Fibroblast of skin of right quadriceps (primary cell): ENCODE data around the gene SPNS2.

Source experiments
- DNase-seq: peaks from one replicate; pipeline ENCODE4 v3.0.0-alpha.2; 2013

SPNS2 gene

DNA sequence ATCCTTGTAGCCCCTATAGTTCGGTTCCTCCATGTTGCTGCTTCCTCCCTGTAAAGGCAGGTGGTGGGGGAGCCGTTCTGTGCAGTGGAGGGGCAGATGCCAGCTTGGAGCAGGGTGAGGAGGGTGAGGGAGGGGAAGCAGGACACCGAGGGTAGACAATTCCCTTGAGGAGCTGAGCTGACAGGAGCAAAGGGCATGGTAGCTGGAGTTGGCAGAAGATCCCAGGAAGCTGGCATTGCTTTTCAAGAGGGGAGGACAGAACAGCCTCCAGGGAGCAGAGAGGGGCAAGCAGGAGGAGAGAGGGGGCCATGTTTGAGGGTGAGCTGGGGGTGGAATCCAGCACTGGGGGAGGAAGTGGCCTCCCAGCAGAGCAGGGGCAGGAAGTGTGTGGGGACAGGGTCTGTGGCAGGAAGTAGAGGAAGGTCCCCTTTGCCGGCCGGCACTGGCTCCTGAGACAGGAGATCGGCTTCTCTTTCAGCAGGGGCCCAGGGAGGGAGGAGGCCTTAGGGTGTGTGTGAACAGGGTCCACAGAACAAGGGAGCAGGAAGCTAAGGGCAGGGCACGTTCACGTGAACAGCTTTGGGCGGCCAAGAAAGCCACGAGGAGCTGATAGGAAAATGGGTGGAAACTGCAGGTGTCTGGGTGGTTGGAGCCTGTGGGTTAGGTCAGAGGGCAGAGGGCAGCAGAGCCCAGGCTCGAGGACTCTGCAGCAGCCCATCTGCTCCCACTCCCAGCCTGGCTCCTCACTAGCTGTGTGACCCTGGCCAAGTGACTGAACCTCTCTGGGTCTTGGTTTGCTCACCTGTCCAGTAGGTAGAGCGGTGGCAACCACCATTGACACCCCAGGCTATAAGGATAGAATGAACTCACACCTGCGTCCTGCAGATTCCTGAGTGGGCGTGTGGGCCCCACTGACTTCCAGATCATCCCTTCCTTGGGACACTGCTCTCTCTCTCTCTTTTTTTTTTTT, 17.5 kb upstream of the SPNS2 start:
- no peak for DNase-seq

DNA sequence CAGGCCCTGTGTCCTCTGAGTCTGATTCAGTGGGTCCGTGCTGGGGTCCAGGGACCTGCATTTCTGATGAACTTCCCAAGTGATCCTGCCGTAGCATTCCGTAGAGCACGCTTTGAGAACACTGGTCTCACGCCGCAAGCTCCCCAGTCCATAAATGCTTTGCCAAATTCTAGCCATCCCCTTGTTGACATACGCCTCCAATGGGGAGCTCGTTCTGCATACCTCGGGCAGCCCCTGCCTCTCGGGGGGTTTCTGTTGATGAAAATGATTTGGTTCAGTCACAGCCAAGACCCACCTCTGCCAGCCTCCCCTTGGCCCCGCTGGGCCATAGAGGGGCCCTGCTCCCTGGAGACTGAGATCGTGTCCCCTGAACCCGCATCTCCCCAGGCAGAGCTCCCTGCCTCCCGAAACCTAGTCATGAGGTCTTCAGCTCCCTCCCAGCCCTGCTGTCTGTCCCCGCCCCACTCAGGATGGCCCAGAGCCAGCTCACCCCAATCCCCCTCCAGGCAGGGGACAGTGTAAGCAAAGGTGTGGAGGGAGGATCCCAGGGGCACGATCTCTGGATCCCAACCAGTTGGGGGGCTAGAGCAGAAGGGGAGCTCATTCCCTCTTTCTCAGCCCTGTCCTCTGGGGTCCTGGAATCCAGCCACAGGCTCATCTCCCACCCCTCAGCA, 16.2 kb upstream of the SPNS2 start:
- DNase-seq = no peak

- no peak for DNase-seq
Observed at GRCh38 chr17:4483012-4483840, 15.5 kb upstream of the SPNS2 start.

DNA sequence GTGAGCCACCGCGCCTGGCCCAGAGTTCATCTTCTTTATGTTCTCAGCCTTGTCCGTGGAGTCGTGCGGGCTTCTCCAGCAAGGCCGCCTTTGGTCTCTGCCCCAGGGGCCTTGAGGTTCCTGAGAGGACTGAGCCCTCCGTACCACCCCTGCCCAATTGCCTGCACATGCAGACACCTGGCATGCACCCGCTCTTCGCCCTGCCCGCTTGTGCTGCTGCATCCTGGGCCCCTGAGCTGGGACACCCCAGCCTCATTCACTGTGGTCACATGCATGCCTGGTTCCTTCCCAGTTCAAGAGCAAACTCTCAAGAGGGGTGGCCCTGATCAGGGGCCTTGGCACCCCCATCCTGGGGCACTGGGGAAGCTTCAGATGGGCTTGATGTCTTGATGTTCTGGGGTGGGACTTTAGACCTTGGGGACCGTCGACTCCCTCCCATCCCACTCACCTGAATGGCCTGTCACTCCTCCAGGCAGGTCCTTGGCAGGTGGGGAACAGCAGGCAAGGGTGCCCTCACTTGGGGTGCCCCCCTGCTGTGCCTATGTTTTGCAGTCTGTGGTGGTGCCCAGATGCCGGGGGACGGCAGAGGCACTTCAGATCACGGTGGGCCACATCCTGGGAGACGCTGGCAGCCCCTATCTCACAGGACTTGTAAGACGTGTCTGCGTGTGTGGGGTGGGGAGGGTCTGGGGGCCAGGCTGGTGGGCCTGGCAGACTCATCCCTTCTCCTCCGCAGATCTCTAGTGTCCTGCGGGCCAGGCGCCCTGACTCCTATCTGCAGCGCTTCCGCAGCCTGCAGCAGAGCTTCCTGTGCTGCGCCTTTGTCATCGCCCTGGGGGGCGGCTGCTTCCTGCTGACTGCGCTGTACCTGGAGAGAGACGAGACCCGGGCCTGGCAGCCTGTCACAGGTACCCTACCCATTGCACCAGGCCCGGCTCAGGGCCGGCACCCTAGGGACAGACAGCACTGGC, 12.7 kb upstream of the SPNS2 start:
- no peak for DNase-seq

DNA sequence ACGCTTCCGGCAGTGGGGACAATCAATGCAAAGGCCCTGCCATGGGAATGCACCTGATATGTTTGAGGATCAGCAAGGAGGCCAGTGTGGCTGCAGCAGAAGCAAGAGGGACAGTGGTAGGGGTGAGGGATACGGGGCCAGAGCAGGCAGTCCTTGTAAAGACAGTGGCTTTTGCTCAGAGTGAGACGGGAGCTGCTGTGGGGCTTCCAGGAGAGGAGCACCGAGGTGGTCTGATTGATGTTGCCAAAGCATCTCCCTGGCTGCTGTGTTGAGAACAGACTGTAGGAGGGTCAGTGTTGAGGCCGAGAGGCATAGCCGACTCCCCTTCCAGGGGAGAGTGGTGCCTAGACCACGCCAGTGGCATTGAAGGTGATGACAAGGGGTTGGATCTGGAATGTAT, 11.4 kb upstream of the SPNS2 start:
- DNase-seq = no peak

DNA sequence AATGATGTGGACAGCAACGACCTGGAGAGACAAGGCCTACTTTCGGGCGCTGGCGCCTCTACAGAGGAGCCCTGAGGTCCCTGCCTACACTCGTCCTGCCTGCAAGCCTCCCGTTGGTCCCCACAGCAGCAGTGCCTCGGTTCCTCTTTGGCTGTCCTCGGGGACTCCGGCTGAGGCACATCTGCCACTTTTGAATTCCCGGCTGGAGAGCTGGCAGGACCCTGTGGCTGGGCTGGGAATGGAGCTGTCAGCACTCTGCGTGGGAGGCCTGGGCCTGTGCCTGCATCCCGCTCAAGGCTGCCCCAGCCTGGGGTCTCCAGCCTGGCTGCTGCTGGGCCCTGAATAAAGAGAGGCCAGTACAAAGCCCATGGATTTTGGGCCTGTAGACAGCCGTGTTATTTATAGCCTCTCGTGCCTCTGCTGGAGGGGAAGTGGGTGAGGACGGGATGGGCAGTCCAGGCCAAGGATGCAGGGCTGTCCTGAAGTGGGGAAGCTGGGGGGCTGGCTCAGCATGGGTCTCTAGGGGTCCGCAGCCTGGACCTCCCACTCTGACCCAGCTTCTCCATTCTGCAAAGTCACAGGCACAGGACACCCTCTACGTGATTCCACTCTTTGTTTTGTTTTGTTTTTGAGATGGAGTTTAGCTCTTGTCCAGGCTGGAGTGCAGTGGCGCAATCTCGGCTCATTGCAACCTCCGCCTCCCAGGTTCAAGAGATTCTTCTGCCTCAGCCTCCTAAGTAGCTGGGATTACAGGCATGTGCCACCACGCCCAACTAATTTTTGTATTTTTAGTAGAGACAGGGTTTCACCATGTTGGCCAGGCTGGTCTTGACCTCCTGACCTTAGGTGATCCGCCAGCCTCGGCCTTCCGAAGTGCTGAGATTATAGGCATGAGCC, 10.6 kb upstream of the SPNS2 start:
- no peak for DNase-seq

DNA sequence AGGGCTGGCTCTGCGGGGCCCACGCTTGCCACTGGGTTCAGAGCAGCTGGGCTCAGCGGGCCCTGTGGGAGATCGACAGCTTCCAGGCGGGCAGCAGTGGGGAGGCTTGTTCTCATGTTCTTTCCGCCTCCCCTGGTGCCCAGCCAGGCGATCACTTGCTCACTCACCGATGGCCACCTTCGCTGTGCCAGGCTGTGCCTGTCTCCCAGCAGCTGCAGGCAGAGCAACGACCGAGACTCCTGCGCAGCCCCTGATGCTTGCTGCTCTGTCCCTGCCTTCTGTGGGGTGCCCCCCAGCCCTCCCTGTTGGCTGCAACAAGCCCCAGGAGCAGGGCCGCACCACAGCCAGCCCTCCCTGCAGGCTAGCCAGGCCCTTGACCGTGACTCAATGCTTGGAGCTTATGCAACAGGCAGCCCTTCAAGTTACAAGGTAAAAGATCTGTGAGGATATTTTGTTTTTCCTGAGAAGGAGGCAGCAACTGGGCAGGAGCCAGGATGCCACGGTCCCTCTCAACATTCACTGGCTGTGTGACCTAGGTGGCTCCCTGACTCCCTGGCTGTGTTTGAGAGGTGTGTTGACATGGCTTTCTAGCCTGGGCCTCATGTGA, 9.6 kb upstream of the SPNS2 start:
- DNase-seq = no peak

DNA sequence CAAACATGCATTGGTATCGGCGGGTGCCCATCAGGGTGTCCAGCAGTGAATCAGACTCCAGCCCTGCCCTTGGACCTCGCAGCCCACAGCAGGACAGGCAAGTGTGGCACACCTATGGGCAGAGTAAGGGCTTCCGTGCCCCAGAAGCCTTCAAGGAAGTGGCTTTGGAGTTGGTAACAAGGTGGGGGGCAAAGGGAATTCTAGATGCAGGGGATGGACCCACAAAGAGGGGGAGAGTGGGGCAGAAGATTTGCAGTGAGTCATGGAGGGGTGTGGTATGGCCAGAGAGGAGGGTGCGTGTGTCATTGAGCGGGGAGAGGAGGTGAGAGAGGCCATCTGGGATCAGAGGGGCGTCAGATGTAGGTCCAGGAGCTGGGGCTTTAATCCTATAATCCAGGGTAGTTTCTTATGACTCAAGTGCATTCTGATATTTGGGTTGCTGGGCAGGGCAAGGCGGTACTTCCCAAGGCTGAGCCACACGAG, 8.5 kb upstream of the SPNS2 start:
- DNase-seq = no peak

- no peak for DNase-seq
Observed at GRCh38 chr17:4490637-4491061, 8.0 kb upstream of the SPNS2 start.

- DNase-seq = peak; percentile 7
Observed at GRCh38 chr17:4492721-4493561, 5.7 kb upstream of the SPNS2 start.

DNA sequence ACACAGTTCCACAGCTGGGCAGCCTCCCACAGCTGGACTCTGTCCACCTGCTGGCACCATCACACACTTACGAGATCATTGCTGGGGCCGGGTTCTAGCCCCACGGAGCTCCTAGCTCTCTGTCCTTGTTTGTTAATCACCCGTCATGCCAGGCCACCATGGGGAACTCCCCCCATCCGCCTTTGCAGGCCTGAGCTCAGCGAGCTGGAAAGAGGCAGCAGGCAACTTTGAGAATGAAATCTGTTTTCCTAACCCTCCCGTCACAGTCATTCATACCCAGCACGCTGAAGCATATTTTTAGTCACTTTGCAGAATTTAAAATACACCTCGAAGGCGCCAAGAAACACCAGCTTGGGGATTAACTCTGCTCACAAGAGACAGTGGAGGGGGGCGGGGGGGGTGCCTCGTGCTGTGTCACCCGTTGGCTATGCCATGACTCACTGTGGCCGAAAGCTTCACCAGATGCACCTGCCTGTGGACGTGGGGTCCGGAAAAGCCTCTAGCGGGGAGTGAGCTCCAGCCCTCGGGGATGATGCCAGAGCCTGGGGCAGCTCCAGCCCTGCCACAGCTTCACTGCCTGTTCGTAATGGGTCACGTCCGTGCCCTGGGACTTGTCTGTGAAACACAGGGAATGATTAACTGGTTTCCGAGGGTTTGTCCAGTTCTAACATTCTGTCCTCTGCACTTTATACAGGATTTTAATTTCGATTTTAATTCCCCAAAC, 1.4 kb upstream of the SPNS2 start:
- DNase-seq = no peak

GRCh38 chr17:4499431-4500190, 930 bp downstream of the SPNS2 start:
- no peak for DNase-seq

GRCh38 chr17:4500191-4500571, 1.5 kb downstream of the SPNS2 start:
- no peak for DNase-seq

DNA sequence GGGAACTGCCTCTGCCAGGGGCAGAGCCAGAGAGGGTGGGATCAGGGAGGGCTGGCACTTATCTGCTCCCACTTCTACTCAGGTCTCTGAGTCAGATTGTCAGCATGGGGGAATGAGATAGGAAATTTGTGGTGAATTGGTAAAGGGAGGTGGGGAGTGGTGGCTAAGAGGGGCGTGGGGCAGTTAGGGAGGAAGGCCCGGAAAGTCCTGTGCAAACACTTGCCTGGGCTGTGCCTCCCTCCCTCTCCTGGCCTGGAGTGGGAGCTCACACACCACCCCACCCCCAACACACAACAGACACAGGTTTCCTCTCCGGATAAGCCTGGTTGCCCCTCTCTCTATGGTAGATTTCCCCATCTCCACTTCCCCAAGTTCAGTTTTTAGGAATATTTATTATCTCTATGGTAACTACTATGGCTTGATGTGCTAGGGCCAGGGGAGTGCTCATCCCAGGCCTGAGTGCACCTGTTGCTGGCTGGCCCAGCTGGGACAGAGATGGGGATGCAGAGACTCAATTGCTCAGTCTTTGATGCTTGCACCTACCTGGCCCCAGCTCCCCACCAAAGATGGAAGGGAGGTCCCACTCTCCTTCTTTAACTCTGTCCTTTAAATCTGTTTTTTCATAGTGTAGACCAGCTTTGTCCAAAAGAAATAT, 2.7 kb downstream of the SPNS2 start:
- no peak for DNase-seq

DNA sequence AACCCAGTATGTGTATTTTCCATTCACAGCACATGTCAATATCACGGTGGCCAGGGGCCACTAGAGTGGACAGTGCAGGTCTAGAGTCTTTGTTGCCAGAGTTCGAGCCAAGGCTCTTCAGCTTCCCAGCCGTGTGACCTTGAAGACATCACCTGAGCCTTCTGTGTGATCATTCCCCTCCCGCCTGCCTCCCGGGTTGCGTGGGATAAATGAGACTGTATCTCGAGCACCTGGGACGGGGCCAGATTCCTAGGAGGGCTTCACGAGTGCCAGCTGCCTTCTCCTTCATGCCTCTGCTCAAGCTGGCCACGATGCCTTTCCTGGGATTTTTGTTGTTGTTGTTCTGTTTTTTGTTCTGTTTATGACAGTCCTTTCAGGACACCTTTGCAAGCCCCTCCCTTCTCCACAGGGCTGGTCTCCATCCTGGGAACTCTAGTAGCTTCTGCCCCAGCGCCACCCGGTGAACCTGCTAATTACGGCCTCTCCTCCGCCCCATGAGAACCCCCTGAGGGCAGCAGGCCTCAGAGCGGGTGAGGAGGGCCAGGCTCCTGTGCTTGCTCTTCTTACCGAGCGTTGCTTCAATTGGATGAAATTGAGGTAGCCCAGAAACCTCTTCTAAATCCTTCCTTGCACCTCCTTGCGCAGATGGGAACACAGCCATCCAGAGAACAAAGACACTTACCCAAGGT, 3.9 kb downstream of the SPNS2 start:
- DNase-seq = no peak

- DNase-seq = no peak
Observed at GRCh38 chr17:4503283-4504025, 4.8 kb downstream of the SPNS2 start.
